Fibroblast of skin of left biceps (primary cell): Measurements from ENCODE around the gene MTF2.
"Not testable (repeated sequence)": the region's sequence is repeated elsewhere in the genome, so short reads cannot be mapped to it uniquely, and the experiment has no call there.

Experiments used
- DNase-seq, 2 experiments: peaks; one replicate each; pipeline ENCODE4 v3.0.0-alpha.2; 2013; ENCODE audit warnings: low read depth in 2 of 2

The MTF2 gene

GRCh38 chr1:93142161-93142560 lies 63.1 kb downstream of the MTF2 start:
- DNase-seq: no peak

- no peak for DNase-seq
Observed at GRCh38 chr1:93143136-93143535, 64.1 kb downstream of the MTF2 start.

- no peak for DNase-seq
Observed at GRCh38 chr1:93143769-93144168, 64.7 kb downstream of the MTF2 start.

GRCh38 chr1:93148001-93148400 lies 68.9 kb downstream of the MTF2 start:
- DNase-seq: peak in 1 of 2 experiments; percentile 19

- DNase-seq: no peak
Observed at GRCh38 chr1:93150729-93151128, 71.6 kb downstream of the MTF2 start.

GRCh38 chr1:93151474-93151873 lies 72.4 kb downstream of the MTF2 start:
- DNase-seq: no peak

GRCh38 chr1:93152835-93153234 lies 73.8 kb downstream of the MTF2 start:
- DNase-seq: no peak

GRCh38 chr1:93154898-93155297 lies 75.8 kb downstream of the MTF2 start:
- no peak for DNase-seq

- DNase-seq: no peak
Observed at GRCh38 chr1:93155335-93155734, 76.3 kb downstream of the MTF2 start.

GRCh38 chr1:93159337-93159736 lies 80.3 kb downstream of the MTF2 start:
- no peak for DNase-seq

GRCh38 chr1:93163314-93163713 lies 84.2 kb downstream of the MTF2 start:
- not testable (repeated sequence) for DNase-seq

- DNase-seq: no peak
Observed at GRCh38 chr1:93164816-93165215, 85.7 kb downstream of the MTF2 start.

- not testable (repeated sequence) for DNase-seq
Observed at GRCh38 chr1:93165895-93166294, 86.8 kb downstream of the MTF2 start.

GRCh38 chr1:93167006-93167405 lies 87.9 kb downstream of the MTF2 start:
- DNase-seq: no peak

GRCh38 chr1:93170141-93170678 lies 91.1 kb downstream of the MTF2 start:
- not testable (repeated sequence) for DNase-seq

GRCh38 chr1:93171549-93172034 lies 92.5 kb downstream of the MTF2 start:
- no peak for DNase-seq

- no peak for DNase-seq
Observed at GRCh38 chr1:93172778-93173177, 93.7 kb downstream of the MTF2 start.

- not testable (repeated sequence) for DNase-seq
Observed at GRCh38 chr1:93174638-93175037, 95.6 kb downstream of the MTF2 start.

- no peak for DNase-seq
Observed at GRCh38 chr1:93177991-93178390, 98.9 kb downstream of the MTF2 start.

GRCh38 chr1:93178418-93178817 lies 99.3 kb downstream of the MTF2 start:
- DNase-seq: no peak

GRCh38 chr1:93179886-93180722 lies 101.0 kb downstream of the MTF2 start, which contains the start of gene TMED5:
Gene TMED5, minus strand, starts transcription at chr1:93180413. Its CDS starts 171 bp downstream, at chr1:93180242.
- peak; percentile 97 to 98 for DNase-seq

- no peak for DNase-seq
Observed at GRCh38 chr1:93180723-93181613, 101.9 kb downstream of the MTF2 start, which contains the start of gene CCDC18. Gene CCDC18, plus strand, starts transcription at chr1:93180724. Its CDS starts 2,638 bp downstream, at chr1:93183362.
